ENCODE measurements around the gene ACOT12.

DNA sequence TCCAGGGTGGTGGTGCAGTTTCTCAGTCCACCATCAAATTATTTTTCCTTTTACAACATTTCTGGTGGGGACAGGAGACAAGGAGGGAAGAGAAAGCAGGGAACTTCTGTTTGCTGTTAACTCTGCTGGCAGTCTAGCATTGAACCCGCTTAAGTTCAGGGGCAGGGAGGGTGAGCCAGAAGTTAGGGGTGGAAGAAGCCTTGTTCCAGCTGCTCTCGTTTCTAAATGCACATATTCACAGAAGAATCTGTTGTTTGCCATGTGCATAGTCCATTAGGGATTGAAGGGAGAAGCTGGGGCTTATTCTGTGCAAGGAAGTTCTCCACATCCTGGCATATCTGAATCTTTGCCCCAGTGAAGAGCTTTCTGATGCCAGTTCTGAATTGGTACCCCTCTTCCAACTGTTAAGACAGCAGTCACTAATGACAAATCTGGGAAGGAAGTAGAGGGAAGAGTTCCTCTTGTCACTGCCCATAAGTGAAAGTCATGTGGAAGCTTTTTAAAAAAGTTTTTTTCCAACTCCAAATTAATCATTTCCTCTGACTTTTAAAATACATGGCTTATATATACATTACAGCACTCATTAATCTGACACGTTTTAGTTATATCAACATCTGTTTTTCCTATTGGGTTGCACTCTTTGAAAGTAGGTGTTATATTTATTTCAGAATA is 32.6 kb upstream of the ACOT12 start:
- TF ChIP-seq GATA3 (IDR thresholded peaks at IDR 0.05; ENCODE audit: low read depth, low read length) (no peak), GATA2 (IDR thresholded peaks at IDR 0.05; ENCODE audit: low read depth, low read length) (no peak)
